Brain microvascular endothelial cell (primary cell): ENCODE measurements around the gene TARS2.

Experiments used
- DNase-seq: peaks from one replicate; pipeline ENCODE4 v3.0.0-alpha.2; 2020
- H3K27ac ChIP-seq: fragments of 250-450 bp; sonication (Bioruptor Pico); 2 replicates; pipeline ENCODE4 v1.5.1; 2020; ENCODE audit warnings: mild to moderate bottlenecking, moderate library complexity
- H3K27me3 ChIP-seq: fragments of 250-450 bp; sonication (Bioruptor Pico); replicated peaks from 2 replicates; pipeline ENCODE4 v1.5.1; 2020; ENCODE audit warnings: mild to moderate bottlenecking
- H3K36me3 ChIP-seq: fragments of 250-450 bp; sonication (Bioruptor Pico); replicated peaks from 2 replicates; pipeline ENCODE4 v1.5.1; 2020; ENCODE audit warnings: mild to moderate bottlenecking
- H3K4me3 ChIP-seq: 2 replicates; pipeline ENCODE4 v1.5.1; 2011; ENCODE audit warnings: low read depth, mild to moderate bottlenecking, control low read depth, low read length, moderate library complexity
- in situ Hi-C: cut with HindIII; loops from 2 replicates; pipeline ENCODE4 v1.10.0; 2017; ENCODE audit warnings: low sequenced_read_pairs, low pct_ligation_motif_present
- TF ChIP-seq, protein P1 (sequence below): IDR thresholded peaks from 2 replicates; pipeline ENCODE4 v1.5.1; 2011; ENCODE audit warnings: low read depth, mild to moderate bottlenecking, moderate library complexity, low read length, control low read depth, inconsistent platforms; ENCODE audit errors: missing control alignments

The TARS2 gene

GRCh38 chr1:150528196-150528595, 41.0 kb downstream of the TARS2 start:
- in situ Hi-C loops = no loop called here
- TF ChIP-seq, protein P1, sequence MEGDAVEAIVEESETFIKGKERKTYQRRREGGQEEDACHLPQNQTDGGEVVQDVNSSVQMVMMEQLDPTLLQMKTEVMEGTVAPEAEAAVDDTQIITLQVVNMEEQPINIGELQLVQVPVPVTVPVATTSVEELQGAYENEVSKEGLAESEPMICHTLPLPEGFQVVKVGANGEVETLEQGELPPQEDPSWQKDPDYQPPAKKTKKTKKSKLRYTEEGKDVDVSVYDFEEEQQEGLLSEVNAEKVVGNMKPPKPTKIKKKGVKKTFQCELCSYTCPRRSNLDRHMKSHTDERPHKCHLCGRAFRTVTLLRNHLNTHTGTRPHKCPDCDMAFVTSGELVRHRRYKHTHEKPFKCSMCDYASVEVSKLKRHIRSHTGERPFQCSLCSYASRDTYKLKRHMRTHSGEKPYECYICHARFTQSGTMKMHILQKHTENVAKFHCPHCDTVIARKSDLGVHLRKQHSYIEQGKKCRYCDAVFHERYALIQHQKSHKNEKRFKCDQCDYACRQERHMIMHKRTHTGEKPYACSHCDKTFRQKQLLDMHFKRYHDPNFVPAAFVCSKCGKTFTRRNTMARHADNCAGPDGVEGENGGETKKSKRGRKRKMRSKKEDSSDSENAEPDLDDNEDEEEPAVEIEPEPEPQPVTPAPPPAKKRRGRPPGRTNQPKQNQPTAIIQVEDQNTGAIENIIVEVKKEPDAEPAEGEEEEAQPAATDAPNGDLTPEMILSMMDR = no peak
- Histone ChIP-seq H3K27ac (no peak overlapping the region), H3K36me3 (no peaks in the 10 kb centered on the region), H3K27me3 (no peaks in the 10 kb centered on the region), H3K4me3 (no peak overlapping the region)
- peak; percentile 51 for DNase-seq

DNA sequence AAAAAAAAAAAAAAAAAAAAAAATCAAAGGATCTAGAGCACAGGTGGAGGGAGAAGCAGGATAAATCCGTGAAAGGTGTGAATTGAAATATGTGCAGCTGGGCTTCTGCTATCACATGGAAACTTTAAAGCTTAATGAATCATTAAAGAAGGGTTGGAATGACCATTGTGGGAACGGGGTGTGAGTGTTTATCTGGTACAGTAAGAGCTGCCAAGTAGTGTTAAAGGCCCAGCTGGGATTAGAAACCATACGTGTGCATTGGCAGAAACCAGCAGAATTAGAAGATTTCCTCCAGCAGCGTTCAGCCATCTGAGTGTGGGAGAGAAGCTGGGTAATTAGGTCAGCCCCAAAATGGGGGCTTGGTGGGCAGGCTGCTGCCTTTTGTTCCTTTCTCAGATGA, 41.8 kb downstream of the TARS2 start:
- Histone ChIP-seq H3K36me3 (no peaks in the 10 kb centered on the region), H3K27me3 (no peaks in the 10 kb centered on the region), H3K4me3 (no peak overlapping the region), H3K27ac (no peak overlapping the region)
- in situ Hi-C loops = no loop called here
- no peak for DNase-seq
- TF ChIP-seq, protein P1 = no peak

DNA sequence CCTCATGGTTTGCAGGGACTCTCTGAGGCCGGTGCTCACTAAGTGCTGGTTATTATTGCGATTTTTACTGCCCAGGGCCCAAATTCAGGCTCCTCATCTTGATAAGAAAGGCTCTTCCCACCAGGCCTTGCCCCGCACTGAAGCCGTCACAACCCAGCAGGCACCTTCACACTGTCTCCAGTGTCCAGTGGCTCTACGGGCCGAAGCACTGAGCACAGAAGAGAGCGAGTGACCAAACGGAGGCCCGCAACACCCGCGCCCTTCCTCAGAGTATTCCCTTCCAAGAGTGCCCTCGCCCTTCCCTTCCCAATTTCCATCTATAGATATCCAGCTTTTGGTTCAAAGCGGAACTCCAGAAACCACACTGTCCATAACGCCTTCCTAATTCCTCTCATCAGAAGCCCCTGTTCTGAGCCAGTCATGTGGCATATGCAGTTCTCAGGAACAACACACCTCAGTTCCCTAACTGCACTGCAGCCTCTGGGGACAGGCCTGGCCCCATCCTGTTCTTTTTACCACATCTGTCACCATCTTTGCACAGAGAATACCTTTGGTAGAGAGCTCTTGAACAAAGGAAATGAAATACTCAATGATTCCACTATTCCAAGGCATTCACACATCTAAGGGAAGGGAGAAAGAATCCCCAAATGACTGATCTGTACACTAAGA, 43.4 kb downstream of the TARS2 start:
- Histone ChIP-seq H3K4me3 (no peak overlapping the region), H3K27me3 (no peaks in the 10 kb centered on the region), H3K27ac (no peak overlapping the region), H3K36me3 (no peaks in the 10 kb centered on the region)
- TF ChIP-seq, protein P1 = no peak
- in situ Hi-C loops = no loop called here
- no peak for DNase-seq

- H3K27ac ChIP-seq = no peak overlapping the region
These were observed 45.6 kb downstream of the TARS2 start for GRCh38 chr1:150532860-150533259.

GRCh38 chr1:150534002-150534401, 46.8 kb downstream of the TARS2 start:
- TF ChIP-seq, protein P1 = no peak
- no peak overlapping the region for H3K4me3 ChIP-seq
- H3K36me3 ChIP-seq = no peaks in the 10 kb centered on the region
- no peak overlapping the region for H3K27ac ChIP-seq
- in situ Hi-C loops = no loop called here
- DNase-seq = no peak
- no peaks in the 10 kb centered on the region for H3K27me3 ChIP-seq

More at GRCh38 chr1:150532860-150533259, 45.6 kb downstream of the TARS2 start:
- Histone ChIP-seq H3K36me3 (no peaks in the 10 kb centered on the region), H3K4me3 (no peak overlapping the region), H3K27me3 (no peaks in the 10 kb centered on the region)
- in situ Hi-C loops = no loop called here
- DNase-seq = no peak
- TF ChIP-seq, protein P1 = no peak

DNA sequence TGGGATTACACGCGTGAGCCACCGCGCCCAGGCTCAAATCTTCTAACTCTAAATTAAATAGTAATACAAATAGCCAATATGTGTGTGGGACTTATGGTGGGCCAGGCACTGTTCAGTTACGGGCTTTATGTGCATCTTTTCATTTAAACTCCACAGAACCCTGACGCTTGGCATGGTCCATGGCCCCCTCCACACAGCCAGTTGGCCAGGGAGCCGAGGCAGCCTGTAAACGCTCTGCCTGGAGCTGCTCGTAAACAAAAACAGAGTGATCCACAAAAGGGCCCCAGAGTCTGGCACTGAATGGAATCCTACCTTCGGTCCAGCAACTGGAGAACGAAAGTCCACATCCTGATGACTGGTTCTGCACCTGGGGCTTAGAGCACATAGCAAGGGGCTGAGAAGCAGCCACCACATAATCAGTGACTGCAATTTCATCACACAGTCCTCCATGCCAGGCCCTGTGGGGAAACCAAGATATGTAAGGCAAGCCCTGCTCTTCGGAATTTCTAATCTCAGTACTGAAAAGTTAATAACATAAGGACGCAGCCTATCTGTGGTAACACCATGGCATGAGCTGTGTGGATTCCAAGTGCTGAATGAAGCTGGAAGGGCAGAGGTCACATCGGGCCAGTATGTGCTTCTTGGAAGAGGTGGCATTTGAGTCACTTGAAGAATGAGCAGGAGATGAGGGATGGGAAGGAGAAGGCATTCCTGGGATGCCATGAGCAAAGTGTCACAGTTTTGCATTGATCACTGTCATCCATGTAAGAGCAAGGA, 48.5 kb downstream of the TARS2 start:
- in situ Hi-C loops = no loop called here
- no peak for DNase-seq
- Histone ChIP-seq H3K27me3 (no peaks in the 10 kb centered on the region), H3K27ac (no peak overlapping the region), H3K36me3 (no peaks in the 10 kb centered on the region), H3K4me3 (no peak overlapping the region)
- TF ChIP-seq, protein P1 = no peak
